GM10248 (cell line): Measurements from ENCODE around the gene SEC24D.

Source experiments
- CTCF ChIA-PET: fragments of 300-600 bp; sonication (Branson Sonifier 250); formaldehyde crosslinking; extraction: SDS; loops from one replicate; lab custom pipeline; 2021; ENCODE audit warnings: antibody characterized with exemption; lab: Yijun Ruan, JAX
- POLR2A ChIA-PET: fragments of 350-650 bp; sonication (Branson Sonifier 250); formaldehyde crosslinking; extraction: SDS; loops from one replicate; lab custom pipeline; 2020; ENCODE audit warnings: antibody characterized with exemption; lab: Yijun Ruan, JAX
- DNase-seq: peaks from one replicate; pipeline ENCODE4 v3.0.0; 2012; ENCODE audit errors: extremely low spot score
- TF ChIP-seq, protein P1 (sequence below): IDR thresholded peaks from 2 replicates; pipeline ENCODE4 v1.5.1; 2012; ENCODE audit warnings: mild to moderate bottlenecking, low read depth; ENCODE audit errors: extremely low read depth, missing control alignments, control extremely low read depth

SEC24D gene

DNA sequence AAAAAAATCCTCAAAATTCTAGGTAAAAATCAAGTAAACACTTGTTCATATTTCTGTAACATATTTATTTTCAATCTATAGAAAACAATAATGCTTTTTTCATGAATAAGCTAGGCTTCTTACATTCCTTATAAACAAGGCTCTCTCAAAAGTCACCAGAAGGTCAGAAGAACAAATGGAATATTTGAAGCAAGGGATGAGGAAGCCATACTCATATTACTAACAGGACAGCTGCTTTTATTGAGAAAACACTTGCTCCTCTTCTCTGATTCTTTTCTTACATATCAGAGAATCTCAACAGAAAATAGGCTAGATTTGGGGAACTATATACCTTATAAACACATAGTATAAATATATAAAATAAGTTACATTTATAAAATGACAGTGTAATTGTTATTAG, 82.8 kb downstream of the SEC24D start:
- TF ChIP-seq, protein P1, sequence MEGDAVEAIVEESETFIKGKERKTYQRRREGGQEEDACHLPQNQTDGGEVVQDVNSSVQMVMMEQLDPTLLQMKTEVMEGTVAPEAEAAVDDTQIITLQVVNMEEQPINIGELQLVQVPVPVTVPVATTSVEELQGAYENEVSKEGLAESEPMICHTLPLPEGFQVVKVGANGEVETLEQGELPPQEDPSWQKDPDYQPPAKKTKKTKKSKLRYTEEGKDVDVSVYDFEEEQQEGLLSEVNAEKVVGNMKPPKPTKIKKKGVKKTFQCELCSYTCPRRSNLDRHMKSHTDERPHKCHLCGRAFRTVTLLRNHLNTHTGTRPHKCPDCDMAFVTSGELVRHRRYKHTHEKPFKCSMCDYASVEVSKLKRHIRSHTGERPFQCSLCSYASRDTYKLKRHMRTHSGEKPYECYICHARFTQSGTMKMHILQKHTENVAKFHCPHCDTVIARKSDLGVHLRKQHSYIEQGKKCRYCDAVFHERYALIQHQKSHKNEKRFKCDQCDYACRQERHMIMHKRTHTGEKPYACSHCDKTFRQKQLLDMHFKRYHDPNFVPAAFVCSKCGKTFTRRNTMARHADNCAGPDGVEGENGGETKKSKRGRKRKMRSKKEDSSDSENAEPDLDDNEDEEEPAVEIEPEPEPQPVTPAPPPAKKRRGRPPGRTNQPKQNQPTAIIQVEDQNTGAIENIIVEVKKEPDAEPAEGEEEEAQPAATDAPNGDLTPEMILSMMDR = no peak
- ChIA-PET CTCF (interaction anchor here (0.6 to 1.6 kb wide), 2 partner anchors 18 to 87 kb away, joined by 3 read pairs; no protein-coding TSS in a partner anchor), POLR2A (no interaction called here)
- no peak for DNase-seq

DNA sequence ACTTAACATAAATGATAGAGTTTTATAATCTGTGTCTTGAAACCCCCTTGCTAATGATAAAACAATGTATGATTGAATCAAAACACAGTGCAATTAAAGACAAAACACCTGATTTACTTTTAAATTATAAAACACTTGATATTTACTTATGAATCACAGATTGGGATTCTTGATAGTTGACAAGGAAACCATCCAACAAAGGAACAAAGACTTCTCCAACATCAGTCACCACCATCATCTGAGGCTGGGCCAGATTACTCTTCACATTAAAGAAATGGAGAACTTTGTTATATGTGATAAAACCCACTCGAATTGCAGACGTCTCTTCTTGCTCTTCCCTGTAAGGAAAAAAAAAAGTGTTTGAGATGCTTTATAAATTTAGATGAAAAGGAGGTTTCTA, 83.4 kb downstream of the SEC24D start:
- POLR2A ChIA-PET = no interaction called here
- TF ChIP-seq, protein P1 = no peak
- DNase-seq = no peak
- CTCF ChIA-PET = no interaction called here

DNA sequence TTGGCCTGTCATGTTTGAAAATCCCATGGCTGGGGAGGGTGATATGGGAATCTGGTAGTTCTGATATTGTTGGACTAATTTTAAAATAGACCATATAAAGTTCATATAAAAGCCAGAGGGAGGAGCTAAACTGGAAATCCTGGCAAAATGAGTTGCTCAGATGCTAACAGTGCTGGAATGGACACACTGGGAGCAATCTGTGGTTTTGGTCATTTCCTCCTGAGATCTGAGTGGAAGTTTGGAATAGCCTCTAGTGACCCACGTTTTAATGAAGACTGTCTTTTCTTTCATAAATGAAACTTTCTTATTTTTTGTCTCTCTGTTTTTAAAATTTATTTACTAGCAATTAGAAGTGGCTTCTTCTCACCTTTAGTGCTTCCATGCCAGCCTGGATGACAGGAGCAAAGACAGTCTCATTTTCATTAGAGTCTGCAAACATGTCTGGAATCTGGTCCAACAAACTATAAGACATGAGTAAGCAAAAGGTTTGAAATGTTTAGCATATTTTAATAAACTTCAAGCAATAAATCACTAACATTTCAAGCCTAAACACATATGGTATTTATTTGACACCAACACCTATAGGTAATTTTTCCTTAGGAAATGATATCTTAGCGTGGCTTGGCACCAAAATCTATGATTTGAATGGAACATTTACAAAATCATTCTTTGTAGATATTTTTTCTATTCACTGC, 84.2 kb downstream of the SEC24D start:
- TF ChIP-seq, protein P1 = no peak
- ChIA-PET CTCF (no interaction called here), POLR2A (no interaction called here)
- no peak for DNase-seq

DNA sequence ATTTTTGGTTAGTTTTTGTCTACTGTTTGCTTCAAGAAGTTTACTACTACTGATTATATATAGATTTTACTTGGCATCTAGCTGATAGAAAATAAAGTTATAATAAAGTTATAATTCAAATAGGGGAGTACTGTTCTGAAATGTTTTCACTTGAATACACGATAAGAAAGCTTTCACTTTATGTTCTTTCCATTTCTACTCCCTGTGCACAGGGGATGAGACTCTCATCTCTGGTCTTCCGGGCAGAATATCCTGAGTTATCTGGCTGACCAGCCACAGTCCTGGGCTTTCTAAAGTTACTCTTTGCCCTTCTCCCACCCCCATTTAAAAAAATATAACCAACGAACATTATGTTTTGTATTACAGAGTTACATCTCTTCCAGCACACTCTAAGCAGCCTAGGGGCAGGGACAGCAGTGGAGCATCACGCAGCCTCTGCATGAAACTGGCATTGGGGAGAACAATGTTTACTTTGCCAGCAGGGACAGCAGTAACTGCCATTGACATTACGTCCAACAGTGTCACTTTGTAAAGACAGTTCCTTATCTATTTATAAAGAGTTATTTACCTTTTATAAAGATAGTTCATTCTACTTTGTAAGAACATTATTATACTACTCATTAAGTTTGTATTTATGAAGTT, 86.5 kb downstream of the SEC24D start:
- DNase-seq = no peak
- ChIA-PET POLR2A (interaction anchor here (0.7 kb wide), 1 partner anchor 19 kb away, joined by 3 read pairs; no protein-coding TSS in a partner anchor), CTCF (interaction anchor here (0.9 kb wide), 1 partner anchor 16 kb away, joined by 3 read pairs; no protein-coding TSS in a partner anchor)
- TF ChIP-seq, protein P1 = no peak

DNA sequence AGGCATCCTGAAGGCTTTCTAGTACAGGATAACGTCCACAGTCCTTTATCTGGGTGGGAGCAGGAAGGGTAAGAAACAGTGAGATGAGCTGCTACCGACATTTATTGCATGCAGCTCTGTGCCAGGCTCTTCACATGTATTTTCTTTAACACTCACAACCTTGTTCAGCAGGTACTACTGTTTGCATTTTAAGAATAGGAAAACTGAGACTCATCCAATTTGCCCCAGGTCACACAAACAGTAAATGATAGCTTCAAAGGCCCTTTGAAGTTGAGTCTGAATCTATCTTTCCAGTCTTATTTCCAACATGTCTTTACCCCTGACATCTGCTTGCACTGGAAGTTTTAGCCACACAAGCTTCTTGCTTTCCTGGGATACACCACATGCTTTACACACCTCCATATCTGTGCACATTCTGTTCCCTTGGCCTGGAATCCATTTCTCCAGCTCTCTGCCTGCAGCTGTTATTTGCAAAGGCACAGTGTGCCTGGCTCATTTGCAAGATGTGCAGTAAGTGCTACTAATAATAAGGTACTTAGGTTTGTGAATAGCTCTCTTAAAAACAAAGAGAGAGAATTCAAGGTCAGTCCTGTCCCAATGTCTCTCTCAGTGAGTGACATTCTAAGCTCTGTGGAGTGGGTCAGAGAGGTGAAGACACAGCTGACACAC, 89.5 kb downstream of the SEC24D start:
- ChIA-PET POLR2A (interaction anchor here (0.6 kb wide), 1 partner anchor 13 kb away, joined by 3 read pairs; no protein-coding TSS in a partner anchor), CTCF (interaction anchor here (0.9 to 3.9 kb wide), 12 partner anchors 8 to 145 kb away, joined by 3 to 18 read pairs (median 6); no protein-coding TSS in a partner anchor)
- TF ChIP-seq, protein P1 = no peak
- no peak for DNase-seq

DNA sequence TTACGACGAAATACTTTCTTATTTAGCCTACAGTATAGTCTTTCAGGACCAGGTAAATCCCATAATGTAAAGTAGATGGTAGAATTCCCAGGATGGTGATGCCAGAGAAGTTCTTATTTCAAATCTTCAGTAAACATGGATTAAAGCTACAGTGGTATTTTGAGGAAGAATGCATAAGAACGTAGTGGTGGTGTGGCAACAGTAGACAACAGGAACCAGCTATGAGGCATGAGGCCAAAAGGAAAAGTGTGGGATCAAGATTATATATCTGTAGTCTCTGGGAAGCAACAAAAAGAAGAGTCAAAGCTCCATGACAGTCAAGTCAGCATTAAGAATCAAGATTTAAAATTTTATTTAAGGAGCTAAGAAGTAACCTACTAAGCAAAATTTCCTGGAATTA, 90.6 kb downstream of the SEC24D start:
- DNase-seq = no peak
- TF ChIP-seq, protein P1 = no peak
- CTCF ChIA-PET = interaction anchor here (1.0 to 3.9 kb wide), 11 partner anchors 7 to 146 kb away, joined by 3 to 18 read pairs (median 7); no protein-coding TSS in a partner anchor
- POLR2A ChIA-PET = no interaction called here
